Kidney (tissue), 14 donors: ENCODE data around the gene OR52B6. TPM values are rescaled to one million over a fixed set of nuclear protein-coding genes. Genes with fewer than 3 reads are reported as not detected.
A peak's percentile ranks its signal among the peaks of the same experiment; 100 is the strongest.

ENCODE experiments used
- DNase-seq, 5 donors: peaks; one replicate each; pipeline ENCODE4 v3.0.0-alpha.2; 2013 to 2020
- FAIRE-seq: peaks from 2 replicates; lab custom pipeline; 2012; peaks lifted over from hg19 to GRCh38; lab: Jason Lieb, UNC
- H3K27ac ChIP-seq, 2 donors: one replicate each; pipeline ENCODE4 v1.7.0; 2013; ENCODE audit warnings: low read depth in 2 of 2, low read length in 2 of 2, inconsistent platforms in 1 of 2
- H3K27me3 ChIP-seq: one replicate; pipeline ENCODE4 v1.7.1; 2013; ENCODE audit warnings: low read length, inconsistent platforms; ENCODE audit not compliant: control insufficient read depth, insufficient read depth
- H3K36me3 ChIP-seq, 3 donors: one replicate each; pipeline versions ENCODE4 v1.7.0 to v1.7.1; 2013; ENCODE audit warnings: low read length in 3 of 3, control low read depth in 1 of 3, inconsistent platforms in 1 of 3; ENCODE audit not compliant: insufficient read depth in 3 of 3, control insufficient read depth in 2 of 3
- H3K4me1 ChIP-seq, 3 donors: one replicate each; pipeline versions ENCODE4 v1.7.0 to v1.7.1; 2013; ENCODE audit warnings: low read length in 3 of 3, inconsistent platforms in 1 of 3, low read depth in 1 of 3; ENCODE audit not compliant: control insufficient read depth in 2 of 3, insufficient read depth in 2 of 3
- H3K4me3 ChIP-seq, 3 donors: one replicate each; pipeline versions ENCODE4 v1.7.0 to v1.8.1; 2013; ENCODE audit warnings: low read length in 3 of 3, control low read depth in 1 of 3, inconsistent platforms in 1 of 3
- H3K9ac ChIP-seq, 3 donors: one replicate each; pipeline versions ENCODE4 v1.7.0 to v1.7.1; 2013; ENCODE audit warnings: low read length in 3 of 3, control low read depth in 1 of 3, inconsistent platforms in 1 of 3
- H3K9me3 ChIP-seq, 3 donors: one replicate each; pipeline versions ENCODE4 v1.7.0 to v1.7.1; 2013; ENCODE audit warnings: low read length in 3 of 3, control low read depth in 1 of 3, inconsistent platforms in 1 of 3; ENCODE audit not compliant: control insufficient read depth in 2 of 3, insufficient read depth in 1 of 3
- intact Hi-C: fragments of 100-400 bp; cut with DNase I; formaldehyde crosslinking; loops from one replicate; pipeline ENCODE4 v1.11.1; 2022
- polyA plus RNA-seq: library from polyadenylated mRNA; stranded (reverse); fragments of 350-450 nt; fragmentation: Illumina TruSeq; extraction: RNeasy Lipid Tissue Mini Kit (QIAGEN cat#74804); gene quantifications from one replicate; pipeline ENCODE4 v1.2.3, GENCODE V29; 2014; ENCODE audit warnings: low read depth, low replicate concordance; ENCODE audit not compliant: insufficient read depth
- total RNA-seq: library from RNA; stranded (reverse); fragmentation: NEBNext Ultra II Directional; extraction: Animal tissue kit (Norgen Biotek cat#: 25700); gene quantifications from one replicate; pipeline ENCODE4 v1.2.1, GENCODE V29; 2021
- TF ChIP-seq, protein P1 (sequence below): IDR thresholded peaks from 3 replicates; pipeline ENCODE4 v1.5.1; 2012; ENCODE audit warnings: mild to moderate bottlenecking, moderate library complexity, borderline replicate concordance; ENCODE audit not compliant: insufficient read depth; ENCODE audit errors: extremely low read depth
- donor health status: control.
- donor health status: control.
- donor health status: control.
- donor health status: control.
- donor health status: control.
- donor health status: DM: yes; HTN: yes; CAD: no.
- donor health status: Normal renal cell carcinoma (clear cell type).

Gene OR52B6
- total and polyA plus RNA-seq, 2 donors from 2014 or later = not detected

DNA sequence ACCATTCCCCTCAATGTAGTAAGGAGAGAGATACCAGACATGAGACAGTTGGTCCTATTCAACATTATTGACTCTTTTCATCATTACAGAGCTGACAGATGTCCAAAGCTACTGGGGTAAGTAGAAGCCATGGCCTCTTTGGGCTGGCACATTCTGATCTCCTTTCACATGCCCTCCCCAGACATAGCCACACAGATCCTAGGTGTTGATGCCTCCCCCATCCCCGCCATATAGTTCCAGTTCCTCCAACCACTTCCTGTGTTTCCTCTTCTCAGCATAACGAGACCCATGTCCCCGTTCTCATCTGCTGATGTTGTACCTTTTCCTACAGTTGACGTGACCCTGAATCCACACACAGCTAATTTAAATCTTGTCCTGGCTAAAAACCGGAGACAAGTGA, 29.8 kb downstream of the OR52B6 start:
- DNase-seq = no peak
- H3K9ac ChIP-seq = no peak overlapping the region
- no peaks in the 10 kb centered on the region for H3K4me1 ChIP-seq
- no peaks in the 10 kb centered on the region for H3K27me3 ChIP-seq
- TF ChIP-seq, protein P1, sequence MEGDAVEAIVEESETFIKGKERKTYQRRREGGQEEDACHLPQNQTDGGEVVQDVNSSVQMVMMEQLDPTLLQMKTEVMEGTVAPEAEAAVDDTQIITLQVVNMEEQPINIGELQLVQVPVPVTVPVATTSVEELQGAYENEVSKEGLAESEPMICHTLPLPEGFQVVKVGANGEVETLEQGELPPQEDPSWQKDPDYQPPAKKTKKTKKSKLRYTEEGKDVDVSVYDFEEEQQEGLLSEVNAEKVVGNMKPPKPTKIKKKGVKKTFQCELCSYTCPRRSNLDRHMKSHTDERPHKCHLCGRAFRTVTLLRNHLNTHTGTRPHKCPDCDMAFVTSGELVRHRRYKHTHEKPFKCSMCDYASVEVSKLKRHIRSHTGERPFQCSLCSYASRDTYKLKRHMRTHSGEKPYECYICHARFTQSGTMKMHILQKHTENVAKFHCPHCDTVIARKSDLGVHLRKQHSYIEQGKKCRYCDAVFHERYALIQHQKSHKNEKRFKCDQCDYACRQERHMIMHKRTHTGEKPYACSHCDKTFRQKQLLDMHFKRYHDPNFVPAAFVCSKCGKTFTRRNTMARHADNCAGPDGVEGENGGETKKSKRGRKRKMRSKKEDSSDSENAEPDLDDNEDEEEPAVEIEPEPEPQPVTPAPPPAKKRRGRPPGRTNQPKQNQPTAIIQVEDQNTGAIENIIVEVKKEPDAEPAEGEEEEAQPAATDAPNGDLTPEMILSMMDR = no peak
- H3K27ac ChIP-seq = no peak overlapping the region
- no peaks in the 10 kb centered on the region for H3K9me3 ChIP-seq
- FAIRE-seq = no peak
- H3K36me3 ChIP-seq = peaks cover 0 to 5% (median 0%) of the 10 kb centered on the region in 3 donors
- no peak overlapping the region for H3K4me3 ChIP-seq
- intact Hi-C loops = no loop called here

DNA sequence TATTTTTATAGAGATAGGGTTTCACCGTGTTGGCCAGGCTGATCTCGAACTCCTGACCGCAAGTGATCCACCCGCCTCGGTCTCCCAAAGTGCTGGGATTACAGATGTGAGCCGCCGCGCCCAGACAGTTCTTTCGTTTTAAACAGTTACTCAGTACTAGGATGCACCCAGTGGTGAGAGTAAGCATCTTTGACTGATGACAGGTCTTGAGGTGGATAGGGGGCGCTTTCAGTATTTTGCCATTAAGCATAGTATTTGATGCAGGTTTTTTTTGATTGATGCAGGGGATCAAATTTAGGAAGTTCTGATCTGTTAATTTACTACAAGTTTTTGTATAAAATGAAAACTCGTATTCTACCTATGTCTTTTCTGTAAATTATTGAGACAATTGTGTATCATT, 30.9 kb downstream of the OR52B6 start:
- peaks cover 0 to 5% (median 0%) of the 10 kb centered on the region in 3 donors for H3K36me3 ChIP-seq
- no peaks in the 10 kb centered on the region for H3K9me3 ChIP-seq
- no peak overlapping the region for H3K9ac ChIP-seq
- no peaks in the 10 kb centered on the region for H3K4me1 ChIP-seq
- H3K27ac ChIP-seq = no peak overlapping the region
- no peaks in the 10 kb centered on the region for H3K27me3 ChIP-seq
- intact Hi-C loops = no loop called here
- H3K4me3 ChIP-seq = no peak overlapping the region
- FAIRE-seq (no peak), DNase-seq (no peak)
- TF ChIP-seq, protein P1 = peak; percentile 4

DNA sequence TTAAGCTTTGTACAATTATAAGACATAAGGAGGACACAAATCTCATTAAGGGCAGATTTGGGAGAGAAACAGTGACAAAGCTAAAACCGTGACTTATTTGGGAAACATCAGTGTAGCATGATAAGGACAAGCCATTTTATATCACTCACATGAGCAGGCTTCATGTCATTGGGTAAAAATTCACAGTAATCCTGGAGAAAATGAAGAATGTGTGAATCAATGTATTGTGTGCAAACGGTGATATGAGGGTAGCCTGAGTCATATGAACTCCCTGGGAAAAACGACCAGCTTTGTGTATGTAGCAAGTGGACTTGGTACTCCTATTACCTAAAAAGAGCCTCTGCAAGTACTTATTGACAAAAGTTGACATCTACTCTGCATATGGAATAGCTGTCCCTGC, 38.1 kb downstream of the OR52B6 start:
- H3K4me3 ChIP-seq = no peak overlapping the region
- no peaks in the 10 kb centered on the region for H3K27me3 ChIP-seq
- H3K27ac ChIP-seq = no peak overlapping the region
- DNase-seq (no peak), FAIRE-seq (no peak)
- no peaks in the 10 kb centered on the region for H3K4me1 ChIP-seq
- intact Hi-C loops = no loop called here
- no peaks in the 10 kb centered on the region for H3K36me3 ChIP-seq
- TF ChIP-seq, protein P1 = no peak
- no peak overlapping the region for H3K9ac ChIP-seq
- no peaks in the 10 kb centered on the region for H3K9me3 ChIP-seq
